HCT116 (cell line): Measurements from ENCODE around the gene WIF1. TPM values are rescaled to one million over a fixed set of nuclear protein-coding genes. Genes with fewer than 3 reads are reported as not detected.

ENCODE experiments used
- ATAC-seq: fragments of 200-7000 bp; cut with Tn5 transposase; 2 replicates; pipeline ENCODE4 v1.9.1; 2020; ENCODE audit warnings: mild to moderate bottlenecking, moderate library complexity
- BruUV-seq: library from RNA; stranded (reverse); fragments of 400-500 nt; replicated peaks from 2 replicates; lab custom pipeline; 2021; lab: Mats Ljungman, UMichigan
- CTCF ChIA-PET: fragments of 300-600 bp; sonication (Branson Sonifier 250); formaldehyde crosslinking; loops from one replicate; lab custom pipeline; 2021; ENCODE audit warnings: antibody characterized with exemption; lab: Charles Lee
- POLR2A ChIA-PET: fragments of 300-600, 350-600 bp; sonication (Branson Sonifier 250); formaldehyde crosslinking; loops from one replicate; lab custom pipeline; 2021; ENCODE audit warnings: antibody characterized with exemption; lab: Charles Lee
- RAD21 ChIA-PET, 2 experiments: fragments of 300-600 bp; sonication (Branson Sonifier 250); formaldehyde crosslinking; loops; one replicate each; lab custom pipeline; 2023; ENCODE audit warnings: low total read pairs in 2 of 2; ENCODE audit not compliant: uncharacterized antibody in 2 of 2, unreplicated experiment in 2 of 2, low non-redundant PET in 1 of 2; lab: Charles Lee
- DNase-seq: peaks from one replicate; pipeline ENCODE4 v3.0.0-alpha.2; 2010; ENCODE audit warnings: low read depth, low spot score
- H2AFZ ChIP-seq: fragments of 200-600 bp; shearing (Covaris generic), sonication (generic); 2 replicates; pipeline ENCODE4 v1.6.1; 2017; ENCODE audit warnings: low read depth, mixed run types, mixed read lengths, antibody characterized with exemption, low read length; ENCODE audit not compliant: poor library complexity, severe bottlenecking
- H3K27ac ChIP-seq: 2 replicates; pipeline ENCODE4 v1.5.1; 2012; ENCODE audit warnings: low read depth, low read length
- H3K27me3 ChIP-seq: fragments of 200-600 bp; sonication (generic); 2 replicates; pipeline ENCODE4 v1.6.1; 2016; ENCODE audit warnings: mixed run types, low read length, mixed read lengths; ENCODE audit not compliant: insufficient read depth
- H3K36me3 ChIP-seq, 2 experiments: fragments of 200-500 bp in 1 of 2; fragments of 200-600 bp in 1 of 2; sonication (Bioruptor generic) in 1 of 2; sonication (generic) in 1 of 2; 2 replicates each; pipeline versions ENCODE4 v1.5.1 to v1.6.1; 2014 to 2016; ENCODE audit warnings: low read length in 2 of 2, inconsistent platforms in 1 of 2, mixed read lengths in 1 of 2, mixed run types in 1 of 2; ENCODE audit not compliant: insufficient read depth in 2 of 2, control insufficient read depth in 1 of 2
- H3K4me1 ChIP-seq, 2 experiments: fragments of 200-600 bp in 1 of 2; sonication (generic) in 1 of 2; 2 replicates each; pipeline versions ENCODE4 v1.5.1 to v1.6.1; 2012 to 2017; ENCODE audit warnings: low read length in 2 of 2, inconsistent platforms in 1 of 2, mild to moderate bottlenecking in 1 of 2, mixed read lengths in 1 of 2, mixed run types in 1 of 2, moderate library complexity in 1 of 2; ENCODE audit not compliant: insufficient read depth in 2 of 2, control insufficient read depth in 1 of 2
- H3K4me2 ChIP-seq: fragments of 200-600 bp; sonication (generic); 2 replicates; pipeline ENCODE4 v1.6.1; 2017; ENCODE audit warnings: mixed run types, low read length, mixed read lengths
- H3K4me3 ChIP-seq, 2 experiments: fragments of 200-600 bp in 1 of 2; sonication (generic) in 1 of 2; replicated peaks in 1 of 2; 2 replicates each; pipeline ENCODE4 v1.5.1; 2011 to 2016; ENCODE audit warnings: low read length in 2 of 2, control low read depth in 1 of 2, low read depth in 1 of 2, mild to moderate bottlenecking in 1 of 2, mixed read lengths in 1 of 2, mixed run types in 1 of 2
- H3K79me2 ChIP-seq: fragments of 200-600 bp; sonication (generic); 2 replicates; pipeline ENCODE4 v1.6.1; 2017; ENCODE audit warnings: mild to moderate bottlenecking, mixed run types, low read length, moderate library complexity, mixed read lengths; ENCODE audit not compliant: insufficient read depth
- H3K9ac ChIP-seq: fragments of 200-600 bp; sonication (generic); 2 replicates; pipeline ENCODE4 v1.6.1; 2016; ENCODE audit warnings: low read length, mixed read lengths
- H3K9me2 ChIP-seq: fragments of 200-600 bp; sonication (generic), shearing (Covaris generic); 2 replicates; pipeline ENCODE4 v1.6.1; 2017; ENCODE audit warnings: mixed run types, mild to moderate bottlenecking, moderate library complexity; ENCODE audit not compliant: insufficient read depth
- H3K9me3 ChIP-seq, 2 experiments: fragments of 200-500 bp in 1 of 2; fragments of 200-600 bp in 1 of 2; sonication (Bioruptor generic) in 1 of 2; sonication (generic) in 1 of 2; 2 replicates each; pipeline ENCODE4 v1.6.1; 2014 to 2017; ENCODE audit warnings: low read length in 2 of 2, mixed read lengths in 2 of 2, inconsistent platforms in 1 of 2, low read depth in 1 of 2, mild to moderate bottlenecking in 1 of 2, mixed run types in 1 of 2, moderate library complexity in 1 of 2; ENCODE audit not compliant: control insufficient read depth in 1 of 2, insufficient read depth in 1 of 2
- H4K20me1 ChIP-seq: fragments of 200-600 bp; sonication (generic), shearing (Covaris generic); 2 replicates; pipeline ENCODE4 v1.6.1; 2017; ENCODE audit warnings: mixed run types, mild to moderate bottlenecking, moderate library complexity; ENCODE audit not compliant: insufficient read depth
- CBX3 ChIP-seq: IDR thresholded peaks from 2 replicates; pipeline ENCODE4 v1.6.1; 2012; ENCODE audit warnings: low read depth
- CEBPB ChIP-seq: IDR thresholded peaks from 2 replicates; pipeline ENCODE4 v1.6.1; 2012; ENCODE audit warnings: low read depth
- EGR1 ChIP-seq: IDR thresholded peaks from 2 replicates; pipeline ENCODE4 v1.6.1; 2012; ENCODE audit warnings: low read depth
- ELF1 ChIP-seq: IDR thresholded peaks from 2 replicates; pipeline ENCODE4 v1.6.1; 2012; ENCODE audit warnings: low read depth, borderline replicate concordance
- EZH2 ChIP-seq: fragments of 200-600 bp; sonication (generic); IDR thresholded peaks from 2 replicates; pipeline ENCODE4 v1.6.1; 2017; ENCODE audit warnings: antibody characterized with exemption, mixed run types
- FOSL1 ChIP-seq: IDR thresholded peaks from 2 replicates; pipeline ENCODE4 v1.6.1; 2012; ENCODE audit warnings: low read depth
- POLR2AphosphoS5 ChIP-seq: IDR thresholded peaks from 2 replicates; pipeline ENCODE4 v1.6.1; 2011; ENCODE audit warnings: mild to moderate bottlenecking, low read depth, low read length, moderate library complexity
- RAD21 ChIP-seq: IDR thresholded peaks from 2 replicates; pipeline ENCODE4 v1.6.1; 2012; ENCODE audit warnings: low read depth, mild to moderate bottlenecking
- SIN3A ChIP-seq: IDR thresholded peaks from 2 replicates; pipeline ENCODE4 v1.6.1; 2012; ENCODE audit warnings: low read depth
- TCF7L2 ChIP-seq: IDR thresholded peaks from 2 replicates; pipeline ENCODE4 v1.7.0; 2011; ENCODE audit warnings: borderline replicate concordance, inconsistent platforms; ENCODE audit not compliant: insufficient read depth, insufficient read length; ENCODE audit errors: extremely low read depth
- YY1 ChIP-seq: IDR thresholded peaks from 2 replicates; pipeline ENCODE4 v1.6.1; 2011; ENCODE audit warnings: low read length, low read depth, moderate library complexity, mild to moderate bottlenecking; ENCODE audit not compliant: insufficient replicate concordance; ENCODE audit errors: extremely low read depth
- intact Hi-C: fragments of 100-400 bp; cut with micrococcal nuclease; formaldehyde crosslinking; loops from 2 replicates; pipeline ENCODE4 v1.10.0; 2022
- total RNA-seq: library from RNA; stranded (reverse); gene quantifications from one replicate; pipeline ENCODE4 v1.2.1, GENCODE V29; 2021; ENCODE audit not compliant: unreplicated experiment
- TF ChIP-seq, protein P1 (sequence below): IDR thresholded peaks from 2 replicates; pipeline ENCODE4 v1.6.1; 2012; ENCODE audit warnings: low read depth
- TF ChIP-seq, protein P2 (sequence below): IDR thresholded peaks from 2 replicates; pipeline ENCODE4 v1.6.1; 2012

Gene WIF1
- total RNA-seq, 1 experiment from 2014 or later, result not detected

DNA sequence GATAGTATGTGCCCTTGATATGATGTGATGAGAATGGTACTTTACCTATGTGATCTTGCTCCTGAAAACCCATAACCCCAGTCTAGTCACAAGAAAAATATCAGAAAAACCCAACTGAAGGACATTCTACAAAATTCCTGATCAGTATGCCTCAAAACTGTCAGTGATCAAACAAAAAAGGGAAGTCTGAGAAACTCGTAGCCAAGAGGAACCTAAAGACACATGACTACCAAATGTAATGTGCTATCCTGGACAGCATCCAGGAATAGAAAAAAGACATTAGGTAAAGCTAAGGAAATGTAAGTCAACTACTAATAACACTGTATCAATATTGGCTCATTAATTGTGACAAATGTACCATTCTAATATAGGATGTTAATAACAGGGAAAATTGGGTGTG lies 4.1 kb upstream of the WIF1 start:
- BruUV-seq, result no TSS peak
- intact Hi-C loops, result no loop called here
- POLR2A ChIA-PET, result no interaction called here
- Histone ChIP-seq H3K36me3 (no peaks in the 10 kb centered on the region), H3K4me1 (no peaks in the 10 kb centered on the region), H3K9me3 (no peaks in the 10 kb centered on the region), H3K9ac (no peak overlapping the region), H3K27ac (no peak overlapping the region), H3K9me2 (no peaks in the 10 kb centered on the region), H3K4me3 (no peak overlapping the region), H3K4me2 (no peak overlapping the region), H4K20me1 (no peaks in the 10 kb centered on the region), H3K27me3 (peaks cover 18% of the 10 kb centered on the region; the same call in 1 of the 2 replicates), H2AFZ (no peak overlapping the region), H3K79me2 (no peaks in the 10 kb centered on the region)
- DNase-seq, result no peak
- RAD21 ChIA-PET, result no interaction called here
- TF ChIP-seq TCF7L2, result no peak
- no peak for TF ChIP-seq FOSL1
- TF ChIP-seq, protein P1, sequence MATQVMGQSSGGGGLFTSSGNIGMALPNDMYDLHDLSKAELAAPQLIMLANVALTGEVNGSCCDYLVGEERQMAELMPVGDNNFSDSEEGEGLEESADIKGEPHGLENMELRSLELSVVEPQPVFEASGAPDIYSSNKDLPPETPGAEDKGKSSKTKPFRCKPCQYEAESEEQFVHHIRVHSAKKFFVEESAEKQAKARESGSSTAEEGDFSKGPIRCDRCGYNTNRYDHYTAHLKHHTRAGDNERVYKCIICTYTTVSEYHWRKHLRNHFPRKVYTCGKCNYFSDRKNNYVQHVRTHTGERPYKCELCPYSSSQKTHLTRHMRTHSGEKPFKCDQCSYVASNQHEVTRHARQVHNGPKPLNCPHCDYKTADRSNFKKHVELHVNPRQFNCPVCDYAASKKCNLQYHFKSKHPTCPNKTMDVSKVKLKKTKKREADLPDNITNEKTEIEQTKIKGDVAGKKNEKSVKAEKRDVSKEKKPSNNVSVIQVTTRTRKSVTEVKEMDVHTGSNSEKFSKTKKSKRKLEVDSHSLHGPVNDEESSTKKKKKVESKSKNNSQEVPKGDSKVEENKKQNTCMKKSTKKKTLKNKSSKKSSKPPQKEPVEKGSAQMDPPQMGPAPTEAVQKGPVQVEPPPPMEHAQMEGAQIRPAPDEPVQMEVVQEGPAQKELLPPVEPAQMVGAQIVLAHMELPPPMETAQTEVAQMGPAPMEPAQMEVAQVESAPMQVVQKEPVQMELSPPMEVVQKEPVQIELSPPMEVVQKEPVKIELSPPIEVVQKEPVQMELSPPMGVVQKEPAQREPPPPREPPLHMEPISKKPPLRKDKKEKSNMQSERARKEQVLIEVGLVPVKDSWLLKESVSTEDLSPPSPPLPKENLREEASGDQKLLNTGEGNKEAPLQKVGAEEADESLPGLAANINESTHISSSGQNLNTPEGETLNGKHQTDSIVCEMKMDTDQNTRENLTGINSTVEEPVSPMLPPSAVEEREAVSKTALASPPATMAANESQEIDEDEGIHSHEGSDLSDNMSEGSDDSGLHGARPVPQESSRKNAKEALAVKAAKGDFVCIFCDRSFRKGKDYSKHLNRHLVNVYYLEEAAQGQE, result no peak
- TF ChIP-seq RAD21, result no peak
- TF ChIP-seq EZH2, result no peak
- TF ChIP-seq, protein P2, sequence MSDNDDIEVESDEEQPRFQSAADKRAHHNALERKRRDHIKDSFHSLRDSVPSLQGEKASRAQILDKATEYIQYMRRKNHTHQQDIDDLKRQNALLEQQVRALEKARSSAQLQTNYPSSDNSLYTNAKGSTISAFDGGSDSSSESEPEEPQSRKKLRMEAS, result no peak
- no peak for TF ChIP-seq POLR2AphosphoS5
- TF ChIP-seq SIN3A, result no peak
- TF ChIP-seq YY1, result no peak
- no peak for TF ChIP-seq CEBPB
- no peak for TF ChIP-seq CBX3
- no peak for TF ChIP-seq ELF1
- TF ChIP-seq EGR1, result no peak
- CTCF ChIA-PET, result no interaction called here
- no peak for ATAC-seq
